ENCODE results near the gene PSMG3.

Gene PSMG3

DNA sequence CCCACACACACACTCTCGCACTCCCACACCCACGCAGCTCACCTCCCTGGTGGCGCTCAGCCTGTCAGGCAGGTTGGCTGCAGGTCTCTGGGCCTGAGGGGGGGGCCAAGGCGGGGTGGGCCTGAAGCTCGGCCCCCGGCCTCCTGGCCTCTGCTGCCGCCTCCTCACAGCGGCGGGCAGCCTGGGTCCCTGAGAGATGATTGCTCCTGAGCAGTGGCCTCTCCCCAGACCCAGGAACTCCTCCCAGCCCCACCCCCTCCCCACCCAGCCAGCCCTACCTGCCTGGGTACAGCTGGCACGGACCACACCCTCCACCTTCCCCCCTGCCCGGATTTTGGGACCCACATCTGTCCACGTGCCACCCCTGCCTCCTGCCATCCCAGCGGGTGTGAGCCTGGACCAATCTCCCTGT is 9.2 kb downstream of the PSMG3 start:
- TF ChIP-seq TCF4 (CRISPR knock-in tag; IDR thresholded peaks at IDR 0.05; ENCODE audit: borderline replicate concordance) (no peak), ISL1 (CRISPR knock-in tag; IDR thresholded peaks at IDR 0.05) (no peak), PPARA (CRISPR knock-in tag; IDR thresholded peaks at IDR 0.05; ENCODE audit: borderline replicate concordance) (no peak), ARNTL (CRISPR knock-in tag; IDR thresholded peaks at IDR 0.05; ENCODE audit: borderline replicate concordance, low read depth) (no peak), ZNF70 (CRISPR knock-in tag; IDR thresholded peaks at IDR 0.05) (no peak), ZNF565 (CRISPR knock-in tag; conservative IDR thresholded peaks at IDR 0.05; ENCODE audit: low read depth) (no peak), CSDC2 (CRISPR knock-in tag; IDR thresholded peaks at IDR 0.05) (no peak), ZC3H10 (CRISPR knock-in tag; IDR thresholded peaks at IDR 0.05) (no peak), RARB (CRISPR knock-in tag; IDR thresholded peaks at IDR 0.05) (no peak), SNAI2 (CRISPR knock-in tag; IDR thresholded peaks at IDR 0.05) (no peak), ESRRG (CRISPR knock-in tag; IDR thresholded peaks at IDR 0.05) (no peak), ZFP30 (CRISPR knock-in tag; IDR thresholded peaks at IDR 0.05) (no peak), GLIS3 (CRISPR knock-in tag; IDR thresholded peaks at IDR 0.05) (no peak)
- TF ChIP-seq, protein P1, sequence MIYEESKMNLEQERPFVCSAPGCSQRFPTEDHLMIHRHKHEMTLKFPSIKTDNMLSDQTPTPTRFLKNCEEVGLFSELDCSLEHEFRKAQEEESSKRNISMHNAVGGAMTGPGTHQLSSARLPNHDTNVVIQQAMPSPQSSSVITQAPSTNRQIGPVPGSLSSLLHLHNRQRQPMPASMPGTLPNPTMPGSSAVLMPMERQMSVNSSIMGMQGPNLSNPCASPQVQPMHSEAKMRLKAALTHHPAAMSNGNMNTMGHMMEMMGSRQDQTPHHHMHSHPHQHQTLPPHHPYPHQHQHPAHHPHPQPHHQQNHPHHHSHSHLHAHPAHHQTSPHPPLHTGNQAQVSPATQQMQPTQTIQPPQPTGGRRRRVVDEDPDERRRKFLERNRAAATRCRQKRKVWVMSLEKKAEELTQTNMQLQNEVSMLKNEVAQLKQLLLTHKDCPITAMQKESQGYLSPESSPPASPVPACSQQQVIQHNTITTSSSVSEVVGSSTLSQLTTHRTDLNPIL (CRISPR knock-in tag; IDR thresholded peaks at IDR 0.05; ENCODE audit: low read depth) = no peak
- TF ChIP-seq, protein P2, sequence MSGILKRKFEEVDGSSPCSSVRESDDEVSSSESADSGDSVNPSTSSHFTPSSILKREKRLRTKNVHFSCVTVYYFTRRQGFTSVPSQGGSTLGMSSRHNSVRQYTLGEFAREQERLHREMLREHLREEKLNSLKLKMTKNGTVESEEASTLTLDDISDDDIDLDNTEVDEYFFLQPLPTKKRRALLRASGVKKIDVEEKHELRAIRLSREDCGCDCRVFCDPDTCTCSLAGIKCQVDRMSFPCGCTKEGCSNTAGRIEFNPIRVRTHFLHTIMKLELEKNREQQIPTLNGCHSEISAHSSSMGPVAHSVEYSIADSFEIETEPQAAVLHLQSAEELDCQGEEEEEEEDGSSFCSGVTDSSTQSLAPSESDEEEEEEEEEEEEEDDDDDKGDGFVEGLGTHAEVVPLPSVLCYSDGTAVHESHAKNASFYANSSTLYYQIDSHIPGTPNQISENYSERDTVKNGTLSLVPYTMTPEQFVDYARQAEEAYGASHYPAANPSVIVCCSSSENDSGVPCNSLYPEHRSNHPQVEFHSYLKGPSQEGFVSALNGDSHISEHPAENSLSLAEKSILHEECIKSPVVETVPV (CRISPR knock-in tag; IDR thresholded peaks at IDR 0.05) = no peak
- TF ChIP-seq, protein P3, sequence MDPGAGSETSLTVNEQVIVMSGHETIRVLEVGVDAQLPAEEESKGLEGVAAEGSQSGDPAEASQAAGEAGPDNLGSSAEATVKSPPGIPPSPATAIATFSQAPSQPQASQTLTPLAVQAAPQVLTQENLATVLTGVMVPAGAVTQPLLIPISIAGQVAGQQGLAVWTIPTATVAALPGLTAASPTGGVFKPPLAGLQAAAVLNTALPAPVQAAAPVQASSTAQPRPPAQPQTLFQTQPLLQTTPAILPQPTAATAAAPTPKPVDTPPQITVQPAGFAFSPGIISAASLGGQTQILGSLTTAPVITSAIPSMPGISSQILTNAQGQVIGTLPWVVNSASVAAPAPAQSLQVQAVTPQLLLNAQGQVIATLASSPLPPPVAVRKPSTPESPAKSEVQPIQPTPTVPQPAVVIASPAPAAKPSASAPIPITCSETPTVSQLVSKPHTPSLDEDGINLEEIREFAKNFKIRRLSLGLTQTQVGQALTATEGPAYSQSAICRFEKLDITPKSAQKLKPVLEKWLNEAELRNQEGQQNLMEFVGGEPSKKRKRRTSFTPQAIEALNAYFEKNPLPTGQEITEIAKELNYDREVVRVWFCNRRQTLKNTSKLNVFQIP (CRISPR knock-in tag; IDR thresholded peaks at IDR 0.05; ENCODE audit: borderline replicate concordance, low read depth) = no peak

DNA sequence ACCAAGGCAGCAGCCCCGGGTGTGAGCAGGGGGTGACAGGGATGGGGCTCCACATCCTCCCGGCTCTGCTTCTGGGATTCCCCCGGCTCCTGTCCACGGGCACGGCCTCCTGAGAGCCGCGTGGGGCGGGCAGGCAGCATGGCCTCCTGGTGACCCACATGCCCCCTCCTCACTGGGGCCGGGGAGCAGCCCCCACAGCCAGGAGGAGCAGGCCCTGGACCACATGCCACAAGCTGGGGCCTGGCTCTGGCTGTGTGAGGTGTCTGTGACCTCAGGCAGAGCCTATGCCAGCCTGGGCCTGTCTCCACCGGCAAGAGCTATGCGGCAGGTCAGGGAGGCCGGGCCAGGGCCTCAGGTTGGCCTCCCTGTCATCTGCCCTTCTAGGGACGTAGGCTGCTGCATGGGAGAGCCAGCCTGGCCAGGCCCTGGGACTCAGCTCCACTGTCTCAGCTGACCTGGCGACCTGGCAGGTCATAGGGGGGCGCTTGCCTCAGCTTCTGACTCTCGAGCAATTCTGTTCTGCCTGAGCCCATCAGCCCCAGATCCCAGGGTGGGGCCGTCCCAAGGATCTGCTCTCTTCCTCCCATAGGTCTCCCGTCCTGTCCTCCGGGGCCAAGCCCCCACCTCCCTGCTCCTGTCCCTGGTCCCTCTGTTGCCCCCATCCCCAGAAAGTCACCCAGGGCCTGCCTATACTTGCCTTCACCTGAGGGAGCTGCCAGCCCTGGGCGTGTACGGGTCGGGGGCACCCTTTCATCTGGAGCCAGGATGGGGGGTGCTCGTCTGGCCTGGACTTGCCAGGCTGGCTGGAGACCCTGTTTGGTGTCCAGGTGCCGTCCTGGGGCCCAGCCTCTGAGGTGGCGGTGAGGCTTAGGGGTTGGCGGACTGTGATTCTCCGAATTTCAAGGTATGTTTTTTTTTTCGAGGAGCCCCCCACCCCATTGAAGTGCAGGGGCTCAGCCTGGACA is 9.9 kb downstream of the PSMG3 start:
- no peak for TF ChIP-seq ISL1 (CRISPR knock-in tag; IDR thresholded peaks at IDR 0.05)
- TF ChIP-seq, protein P4, sequence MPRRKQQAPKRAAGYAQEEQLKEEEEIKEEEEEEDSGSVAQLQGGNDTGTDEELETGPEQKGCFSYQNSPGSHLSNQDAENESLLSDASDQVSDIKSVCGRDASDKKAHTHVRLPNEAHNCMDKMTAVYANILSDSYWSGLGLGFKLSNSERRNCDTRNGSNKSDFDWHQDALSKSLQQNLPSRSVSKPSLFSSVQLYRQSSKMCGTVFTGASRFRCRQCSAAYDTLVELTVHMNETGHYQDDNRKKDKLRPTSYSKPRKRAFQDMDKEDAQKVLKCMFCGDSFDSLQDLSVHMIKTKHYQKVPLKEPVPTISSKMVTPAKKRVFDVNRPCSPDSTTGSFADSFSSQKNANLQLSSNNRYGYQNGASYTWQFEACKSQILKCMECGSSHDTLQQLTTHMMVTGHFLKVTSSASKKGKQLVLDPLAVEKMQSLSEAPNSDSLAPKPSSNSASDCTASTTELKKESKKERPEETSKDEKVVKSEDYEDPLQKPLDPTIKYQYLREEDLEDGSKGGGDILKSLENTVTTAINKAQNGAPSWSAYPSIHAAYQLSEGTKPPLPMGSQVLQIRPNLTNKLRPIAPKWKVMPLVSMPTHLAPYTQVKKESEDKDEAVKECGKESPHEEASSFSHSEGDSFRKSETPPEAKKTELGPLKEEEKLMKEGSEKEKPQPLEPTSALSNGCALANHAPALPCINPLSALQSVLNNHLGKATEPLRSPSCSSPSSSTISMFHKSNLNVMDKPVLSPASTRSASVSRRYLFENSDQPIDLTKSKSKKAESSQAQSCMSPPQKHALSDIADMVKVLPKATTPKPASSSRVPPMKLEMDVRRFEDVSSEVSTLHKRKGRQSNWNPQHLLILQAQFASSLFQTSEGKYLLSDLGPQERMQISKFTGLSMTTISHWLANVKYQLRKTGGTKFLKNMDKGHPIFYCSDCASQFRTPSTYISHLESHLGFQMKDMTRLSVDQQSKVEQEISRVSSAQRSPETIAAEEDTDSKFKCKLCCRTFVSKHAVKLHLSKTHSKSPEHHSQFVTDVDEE (CRISPR knock-in tag; IDR thresholded peaks at IDR 0.05) = no peak
- TF ChIP-seq ZNF8 (CRISPR knock-in tag; IDR thresholded peaks at IDR 0.05) = no peak
- TF ChIP-seq ZFP3 (CRISPR knock-in tag; IDR thresholded peaks at IDR 0.05) = no peak
- no peak for TF ChIP-seq CSDC2 (CRISPR knock-in tag; IDR thresholded peaks at IDR 0.05)
- no peak for TF ChIP-seq ZC3H10 (CRISPR knock-in tag; IDR thresholded peaks at IDR 0.05)
- TF ChIP-seq ZNF565 (CRISPR knock-in tag; conservative IDR thresholded peaks at IDR 0.05; ENCODE audit: low read depth) = no peak
- TF ChIP-seq GLIS3 (CRISPR knock-in tag; IDR thresholded peaks at IDR 0.05) = no peak
- TF ChIP-seq SNAI2 (CRISPR knock-in tag; IDR thresholded peaks at IDR 0.05) = no peak
- TF ChIP-seq, protein P3 (CRISPR knock-in tag; IDR thresholded peaks at IDR 0.05; ENCODE audit: borderline replicate concordance, low read depth) = no peak
- TF ChIP-seq ZNF70 (CRISPR knock-in tag; IDR thresholded peaks at IDR 0.05) = no peak
- TF ChIP-seq ZFP30 (CRISPR knock-in tag; IDR thresholded peaks at IDR 0.05) = no peak
- TF ChIP-seq PPARA (CRISPR knock-in tag; IDR thresholded peaks at IDR 0.05; ENCODE audit: borderline replicate concordance) = no peak
- TF ChIP-seq, protein P5, sequence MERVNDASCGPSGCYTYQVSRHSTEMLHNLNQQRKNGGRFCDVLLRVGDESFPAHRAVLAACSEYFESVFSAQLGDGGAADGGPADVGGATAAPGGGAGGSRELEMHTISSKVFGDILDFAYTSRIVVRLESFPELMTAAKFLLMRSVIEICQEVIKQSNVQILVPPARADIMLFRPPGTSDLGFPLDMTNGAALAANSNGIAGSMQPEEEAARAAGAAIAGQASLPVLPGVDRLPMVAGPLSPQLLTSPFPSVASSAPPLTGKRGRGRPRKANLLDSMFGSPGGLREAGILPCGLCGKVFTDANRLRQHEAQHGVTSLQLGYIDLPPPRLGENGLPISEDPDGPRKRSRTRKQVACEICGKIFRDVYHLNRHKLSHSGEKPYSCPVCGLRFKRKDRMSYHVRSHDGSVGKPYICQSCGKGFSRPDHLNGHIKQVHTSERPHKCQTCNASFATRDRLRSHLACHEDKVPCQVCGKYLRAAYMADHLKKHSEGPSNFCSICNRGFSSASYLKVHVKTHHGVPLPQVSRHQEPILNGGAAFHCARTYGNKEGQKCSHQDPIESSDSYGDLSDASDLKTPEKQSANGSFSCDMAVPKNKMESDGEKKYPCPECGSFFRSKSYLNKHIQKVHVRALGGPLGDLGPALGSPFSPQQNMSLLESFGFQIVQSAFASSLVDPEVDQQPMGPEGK (CRISPR knock-in tag; IDR thresholded peaks at IDR 0.05; ENCODE audit: borderline replicate concordance) = no peak
- TF ChIP-seq TCF4 (CRISPR knock-in tag; IDR thresholded peaks at IDR 0.05; ENCODE audit: borderline replicate concordance) = no peak
- TF ChIP-seq RARB (CRISPR knock-in tag; IDR thresholded peaks at IDR 0.05) = no peak
- TF ChIP-seq, protein P1 (CRISPR knock-in tag; IDR thresholded peaks at IDR 0.05; ENCODE audit: low read depth) = no peak
- no peak for TF ChIP-seq OSR1 (CRISPR knock-in tag; IDR thresholded peaks at IDR 0.05)
- TF ChIP-seq ESRRG (CRISPR knock-in tag; IDR thresholded peaks at IDR 0.05) = no peak
- ATAC-seq = no peak

More for the DNA sequence above, 9.2 kb downstream of the PSMG3 start:
- ATAC-seq = no peak

All from SK-N-SH treated with all-trans-retinoic acid at 6 μM for 48 hours (cell line).